ENCODE measurements around the gene EIF3D.

DNA sequence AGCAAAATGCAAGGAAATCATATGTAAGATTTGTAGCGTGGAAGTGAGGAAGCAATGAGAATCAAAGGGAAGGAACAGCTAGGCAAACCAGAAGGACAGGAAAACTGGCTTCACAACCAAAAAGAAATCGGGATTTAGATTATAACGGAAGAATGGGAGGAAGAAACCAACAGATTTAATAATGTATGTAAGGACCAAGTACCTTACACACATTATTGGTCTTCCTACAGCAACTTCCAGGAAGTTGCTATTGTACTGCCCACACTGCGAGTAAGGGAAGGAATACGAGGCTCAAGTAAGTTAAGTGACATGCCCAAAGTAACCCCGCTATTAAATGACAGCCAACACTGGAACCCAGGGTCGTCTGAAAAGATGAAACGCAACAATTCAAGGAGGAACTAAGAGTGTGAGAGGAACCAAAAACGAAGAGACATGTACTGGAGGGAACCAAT, 48.0 kb downstream of the EIF3D start:
- TF ChIP-seq POLR2A (IDR thresholded peaks at IDR 0.05), result no peak
- TF ChIP-seq CTCF (IDR thresholded peaks at IDR 0.05), result no peak
